K562 (cell line): Measurements from ENCODE around the gene THAP5. TPM values are rescaled to one million over a fixed set of nuclear protein-coding genes. Genes with fewer than 3 reads are reported as not detected.

Source experiments
- ATAC-seq: fragments of 200-7000 bp; cut with Tn5 transposase; 3 replicates; pipeline ENCODE4 v1.9.1; 2020; ENCODE audit warnings: moderate library complexity
- BruUV-seq: library from RNA; stranded (reverse); fragments of 400-500 nt; replicated peaks from 2 replicates; lab custom pipeline; 2021; lab: Mats Ljungman, UMichigan
- CTCF ChIA-PET: fragments of 300-600 bp; formaldehyde crosslinking; extraction: SDS; loops from one replicate; lab custom pipeline; 2021; ENCODE audit warnings: low intra/inter-chr PET ratio; lab: Yijun Ruan, JAX
- POLR2A ChIA-PET: fragments of 300-600, 350-650 bp; sonication (Branson Sonifier 250); formaldehyde crosslinking; extraction: SDS; loops from one replicate; lab custom pipeline; 2021; ENCODE audit warnings: antibody characterized with exemption, inconsistent platforms; lab: Yijun Ruan, JAX
- DNase-seq, 4 experiments: peaks; one replicate each; pipeline versions ENCODE4 v3.0.0 to v3.0.0-alpha.2; 2011 to 2018; ENCODE audit warnings: low spot score in 3 of 4, mixed read lengths in 3 of 4; ENCODE audit errors: extremely low read depth in 1 of 4
- FAIRE-seq: peaks from 2 replicates; lab custom pipeline; 2011; peaks lifted over from hg19 to GRCh38; lab: Jason Lieb, UNC
- H2AFZ ChIP-seq: 2 replicates; pipeline ENCODE4 v1.6.0; 2011; ENCODE audit warnings: low read depth, low read length, control low read depth, inconsistent platforms
- H3K27ac ChIP-seq: fragments of 200-600 bp; 3 replicates; pipeline ENCODE4 v1.8.0; 2011; ENCODE audit warnings: low read depth, mild to moderate bottlenecking, control low read depth, inconsistent platforms, low read length, moderate library complexity, mixed read lengths; ENCODE audit errors: extremely low read depth
- H3K27me3 ChIP-seq, 2 experiments: fragments of 300-600 bp in 1 of 2; 2 replicates in 1 of 2; 3 replicates in 1 of 2; pipeline versions ENCODE4 v1.6.0 to v1.8.0; 2011; ENCODE audit warnings: inconsistent platforms in 2 of 2, low read length in 2 of 2, mild to moderate bottlenecking in 1 of 2, mixed read lengths in 1 of 2, moderate library complexity in 1 of 2; ENCODE audit not compliant: control insufficient read depth in 2 of 2, insufficient read depth in 2 of 2
- H3K36me3 ChIP-seq: fragments of 300-600 bp; 3 replicates; pipeline ENCODE4 v1.8.0; 2011; ENCODE audit warnings: mild to moderate bottlenecking, low read length, inconsistent platforms; ENCODE audit not compliant: control insufficient read depth, insufficient read depth
- H3K4me1 ChIP-seq, 2 experiments: fragments of 200-600 bp in 1 of 2; replicated peaks in 1 of 2; 2 replicates in 1 of 2; 3 replicates in 1 of 2; pipeline versions ENCODE4 v1.5.1 to v1.8.0; 2011; ENCODE audit warnings: inconsistent platforms in 2 of 2, low read length in 2 of 2, mild to moderate bottlenecking in 1 of 2, mixed read lengths in 1 of 2, moderate library complexity in 1 of 2; ENCODE audit not compliant: control insufficient read depth in 2 of 2, insufficient read depth in 2 of 2
- H3K4me2 ChIP-seq: 2 replicates; pipeline ENCODE4 v1.6.1; 2011; ENCODE audit warnings: low read length, control low read depth, inconsistent platforms, mixed read lengths; ENCODE audit not compliant: insufficient read depth
- H3K4me3 ChIP-seq: fragments of 200-600 bp; sonication (generic), shearing (Covaris generic); 2 replicates; pipeline ENCODE4 v1.5.1; 2016; ENCODE audit warnings: control low read depth, inconsistent platforms
- H3K79me2 ChIP-seq: fragments of 200-600 bp; 3 replicates; pipeline ENCODE4 v1.8.0; 2011; ENCODE audit warnings: low read length, inconsistent platforms; ENCODE audit not compliant: control insufficient read depth, insufficient read depth
- H3K9ac ChIP-seq, 2 experiments: 2 replicates each; pipeline versions ENCODE4 v1.6.0 to v1.6.1; 2011; ENCODE audit warnings: low read depth in 2 of 2, low read length in 2 of 2, control low read depth in 1 of 2, inconsistent platforms in 1 of 2, mild to moderate bottlenecking in 1 of 2, mixed read lengths in 1 of 2; ENCODE audit not compliant: insufficient read depth in 1 of 2
- H3K9me1 ChIP-seq: one replicate; pipeline ENCODE4 v1.6.0; 2011; ENCODE audit warnings: inconsistent platforms, mild to moderate bottlenecking, low read length, moderate library complexity; ENCODE audit not compliant: control insufficient read depth, insufficient read depth
- H3K9me3 ChIP-seq: replicated peaks from 2 replicates; pipeline ENCODE4 v1.5.1; 2011; ENCODE audit warnings: low read depth, low read length, inconsistent platforms; ENCODE audit not compliant: control insufficient read depth, insufficient read depth
- H4K20me1 ChIP-seq: replicated peaks from 2 replicates; pipeline ENCODE4 v1.6.1; 2011; ENCODE audit warnings: low read length, inconsistent platforms, mixed read lengths; ENCODE audit not compliant: control insufficient read depth, insufficient read depth
- HES1 ChIP-seq: fragments of 450-650 bp; IDR thresholded peaks from 2 replicates; pipeline ENCODE4 v1.6.1; 2016; ENCODE audit warnings: low read depth, mild to moderate bottlenecking, moderate library complexity
- MIER1 ChIP-seq: fragments of 450-650 bp; IDR thresholded peaks from 2 replicates; pipeline ENCODE4 v1.6.1; 2016; ENCODE audit warnings: antibody characterized with exemption, mild to moderate bottlenecking, low read depth
- RBM22 ChIP-seq: fragments of 200-400 bp; formaldehyde crosslinking; IDR thresholded peaks from 2 replicates; pipeline ENCODE4 v1.6.1; 2018; ENCODE audit warnings: low read length, low read depth; ENCODE audit not compliant: poor library complexity, severe bottlenecking
- TBL1XR1 ChIP-seq, 2 experiments: IDR thresholded peaks; 2 replicates each; pipeline ENCODE4 v1.6.1; 2012; ENCODE audit warnings: improper control_type of control experiment in 2 of 2, low read length in 2 of 2, mild to moderate bottlenecking in 1 of 2
- TFE3 ChIP-seq: fragments of 450-650 bp; formaldehyde crosslinking; IDR thresholded peaks from 2 replicates; pipeline ENCODE4 v1.4.0; 2020; ENCODE audit warnings: mild to moderate bottlenecking, mixed read lengths
- ZNF316 ChIP-seq: fragments of 450-650 bp; IDR thresholded peaks from 2 replicates; pipeline ENCODE4 v1.6.1; 2016
- ZNF766 ChIP-seq: fragments of 200-800 bp; sonication (Bioruptor generic); conservative IDR thresholded peaks from 2 replicates; pipeline ENCODE4 v1.6.1; 2016; ENCODE audit warnings: missing genetic modification characterization, missing compliant biosample characterization
- WGBS: fragments of 100-300 bp; shearing (Covaris generic); methylation state at CpG from one replicate; pipeline ENCODE4 v1.1.6; 2016; ENCODE audit warnings: low coverage, mixed read lengths; ENCODE audit not compliant: insufficient coverage; ENCODE audit errors: missing lambda C conversion rate; 5-methylcytosine and 5-hydroxymethylcytosine counted together
- in situ Hi-C: fragments of 300-500 bp; cut with MboI; formaldehyde crosslinking; loops from 4 replicates; pipeline ENCODE4 v1.15.0; 2018; ENCODE audit warnings: inconsistent platforms, mixed read lengths
- intact Hi-C: fragments of 100-400 bp; cut with micrococcal nuclease; formaldehyde crosslinking; loops from 2 replicates; pipeline ENCODE4 v1.14.2; 2022
- polyA plus RNA-seq, 8 experiments: library from polyadenylated mRNA; depleted of rRNA in 4 of 8; stranded (reverse) in 5 of 8; unstranded in 3 of 8; fragments of >200 nt; fragmentation: Nextera tagmentation in 2 of 8; fragmentation: Illumina TruSeq in 1 of 8; extraction: Ambion mirVana in 2 of 8; extraction: Trizol in 1 of 8; gene quantifications; 2 replicates each; pipeline versions ENCODE4 v1.2.1 to v1.2.3, GENCODE V29; 2011 to 2014; ENCODE audit warnings: inconsistent platforms in 1 of 8, missing spikeins in 1 of 8
- total RNA-seq, 7 experiments: library from RNA; depleted of rRNA in 6 of 7; stranded (reverse); fragments of >200 nt in 6 of 7; fragmentation: Illumina TruSeq in 2 of 7; extraction: Trizol in 2 of 7; gene quantifications; 2 replicates each; pipeline versions ENCODE4 v1.2.1 to v1.2.3, GENCODE V29; 2011 to 2021; ENCODE audit warnings: low replicate concordance in 1 of 7

THAP5 gene
- total and polyA plus RNA-seq, 9 of the 15 experiments (the other 6 are each of a cell fraction or from before 2014, with no cell fraction given), result 16.5 to 58.1 (median 28.2) TPM

GRCh38 chr7:108578937-108579336 is 9.4 kb upstream of the THAP5 start:
- Histone ChIP-seq H2AFZ (no peak overlapping the region), H4K20me1 (no peaks in the 10 kb centered on the region), H3K36me3 (peaks cover 16% of the 10 kb centered on the region; the same call in 2 of the 3 replicates), H3K9me3 (peaks cover 6% of the 10 kb centered on the region; the same call in 1 of the 2 replicates), H3K9me1 (no peaks in the 10 kb centered on the region), H3K4me1 (no peaks in the 10 kb centered on the region; a peak in 1 of 5 replicates), H3K4me2 (no peak overlapping the region), H3K27ac (no peak overlapping the region), H3K4me3 (no peak overlapping the region), H3K27me3 (no peaks in the 10 kb centered on the region), H3K79me2 (0 out of 3 replicates have a peak, but pooled peaks cover 1% of the 10 kb centered on the region), H3K9ac (no peak overlapping the region)
- intact Hi-C loops, result no loop called here
- no peak for DNase-seq
- ATAC-seq, result no peak
- TF ChIP-seq ZNF766 (CRISPR knock-in tag) (peak; percentile 95), TBL1XR1 (IDR thresholded peaks at IDR 0.05; ENCODE audit: low read length in 2 of 2) (no peak), TFE3 (CRISPR knock-in tag) (peak; percentile 33; the same call in 1 of the 2 replicates), RBM22 (no peak), ZNF316 (0 out of 2 replicates have a peak, but pooled peaks have one; percentile 13), MIER1 (no peak), HES1 (no peak)
- no peak for FAIRE-seq
- in situ Hi-C loops, result no loop called here
- WGBS, result 94% methylated on average over 7 of the region's 7 CpGs
- ChIA-PET POLR2A (interaction anchor here (0.7 to 1.0 kb wide), 3 partner anchors 9 to 75 kb away, joined by 3 to 4 read pairs (median 3); partner anchors contain the start of genes DNAJB9 and THAP5), CTCF (no interaction called here)
- BruUV-seq, result no TSS peak
